ENCODE data around the gene ECI1. TPM values are rescaled to one million over a fixed set of nuclear protein-coding genes. Genes with fewer than 3 reads are reported as not detected.

Gene ECI1
- total RNA-seq, 3 donors from 2014 or later = 45.4 to 66.2 (median 63.8) TPM

- Histone ChIP-seq H3K27ac (no peak overlapping the region), H3K4me3 (no peak overlapping the region), H3K36me3 (no peaks in the 10 kb centered on the region), H3K4me1 (no peaks in the 10 kb centered on the region), H3K27me3 (no peaks in the 10 kb centered on the region), H3K9me3 (no peaks in the 10 kb centered on the region)
- intact Hi-C loops (cut with DNase I; ENCODE audit: low total_unique reads) = no loop called here
- no peak for DNase-seq (ENCODE audit: low spot score in 2 of 2)
- TF ChIP-seq POLR2A (IDR thresholded peaks at IDR 0.05) (no peak), CTCF (IDR thresholded peaks at IDR 0.05) (no peak), POLR2AphosphoS5 (IDR thresholded peaks at IDR 0.05) (no peak)
Measured at GRCh38 chr16:2284001-2284770, 32.8 kb upstream of the ECI1 start.

GRCh38 chr16:2282866-2283555 lies 31.6 kb upstream of the ECI1 start:
- TF ChIP-seq CTCF (IDR thresholded peaks at IDR 0.05) (no peak), POLR2A (IDR thresholded peaks at IDR 0.05) (no peak)
- intact Hi-C loops (cut with DNase I; ENCODE audit: low total_unique reads) = no loop called here
- Histone ChIP-seq H3K4me1 (no peaks in the 10 kb centered on the region), H3K9me3 (no peaks in the 10 kb centered on the region), H3K27ac (no peak overlapping the region), H3K27me3 (no peaks in the 10 kb centered on the region), H3K36me3 (no peaks in the 10 kb centered on the region), H3K4me3 (no peak overlapping the region)
- DNase-seq (ENCODE audit: low spot score in 2 of 2) = no peak

- H3K36me3 ChIP-seq = no peaks in the 10 kb centered on the region
Measured at GRCh38 chr16:2282262-2282661, 30.9 kb upstream of the ECI1 start.

GRCh38 chr16:2280981-2281542 lies 29.7 kb upstream of the ECI1 start:
- H3K27ac ChIP-seq = no peak overlapping the region
- no peaks in the 10 kb centered on the region for H3K27me3 ChIP-seq
- no peaks in the 10 kb centered on the region for H3K9me3 ChIP-seq
- H3K36me3 ChIP-seq = no peaks in the 10 kb centered on the region
- intact Hi-C loops (cut with DNase I; ENCODE audit: low total_unique reads) = no loop called here
- no peak for DNase-seq (ENCODE audit: low spot score in 2 of 2)
- TF ChIP-seq POLR2A (IDR thresholded peaks at IDR 0.05) = no peak
- TF ChIP-seq CTCF (IDR thresholded peaks at IDR 0.05) = no peak
- TF ChIP-seq POLR2AphosphoS5 (IDR thresholded peaks at IDR 0.05) = no peak
- H3K4me1 ChIP-seq = no peaks in the 10 kb centered on the region
- H3K4me3 ChIP-seq = no peak overlapping the region

More at GRCh38 chr16:2282262-2282661, 30.9 kb upstream of the ECI1 start:
- intact Hi-C loops (cut with DNase I; ENCODE audit: low total_unique reads) = no loop called here
- TF ChIP-seq CTCF (IDR thresholded peaks at IDR 0.05) = no peak
- TF ChIP-seq POLR2AphosphoS5 (IDR thresholded peaks at IDR 0.05) = no peak
- Histone ChIP-seq H3K27ac (no peak overlapping the region), H3K27me3 (no peaks in the 10 kb centered on the region), H3K4me3 (no peak overlapping the region), H3K9me3 (no peaks in the 10 kb centered on the region), H3K4me1 (no peaks in the 10 kb centered on the region)
- no peak for DNase-seq (ENCODE audit: low spot score in 2 of 2)

- no peak overlapping the region for H3K27ac ChIP-seq
- intact Hi-C loops (cut with DNase I; ENCODE audit: low total_unique reads) = no loop called here
- no peaks in the 10 kb centered on the region for H3K36me3 ChIP-seq
- H3K27me3 ChIP-seq = no peaks in the 10 kb centered on the region
- no peak for DNase-seq (ENCODE audit: low spot score in 2 of 2)
- no peaks in the 10 kb centered on the region for H3K9me3 ChIP-seq
- no peak overlapping the region for H3K4me3 ChIP-seq
- no peaks in the 10 kb centered on the region for H3K4me1 ChIP-seq
- TF ChIP-seq POLR2A (IDR thresholded peaks at IDR 0.05) (no peak), POLR2AphosphoS5 (IDR thresholded peaks at IDR 0.05) (no peak), CTCF (IDR thresholded peaks at IDR 0.05) (no peak)
Measured at GRCh38 chr16:2280461-2280860, 29.1 kb upstream of the ECI1 start.
